ENCODE measurements around the gene CCSER1. TPM values are rescaled to one million over a fixed set of nuclear protein-coding genes. Genes with fewer than 3 reads are reported as not detected.

Gene CCSER1
- total and polyA plus RNA-seq, 4 donors: 0.61 to 23.0 (median 3.8) TPM

DNA sequence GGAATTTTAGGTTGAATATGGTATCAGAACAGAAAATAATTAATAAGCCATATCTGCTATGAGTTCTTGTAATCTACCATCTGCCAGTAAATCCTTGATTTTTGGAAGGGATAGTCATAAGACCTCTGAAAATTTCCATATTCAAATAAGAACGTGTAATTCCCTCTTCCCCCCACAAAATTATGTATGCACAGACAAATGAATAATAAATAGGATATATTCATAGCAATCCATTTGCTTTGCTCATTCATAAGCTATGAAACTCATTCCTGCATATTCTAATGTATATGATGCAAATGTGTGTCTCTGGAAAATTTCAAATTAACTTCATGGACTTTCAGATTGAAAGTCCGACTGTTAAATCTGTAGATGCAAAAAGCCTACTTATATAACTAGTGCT is 1343.5 kb downstream of the CCSER1 start:
- 78 to 79% methylated on average over 2 of the region's 2 CpGs for WGBS, 2 donors
- Histone ChIP-seq H3K9ac (ENCODE audit: insufficient read depth in 1 of 2, low read length in 2 of 2) (no peak overlapping the region), H3K9me3 (ENCODE audit: control insufficient read depth in 4 of 4, insufficient read depth in 3 of 4, low read length in 3 of 4) (no peaks in the 10 kb centered on the region), H3K27ac (ENCODE audit: low read depth in 1 of 2, low read length in 1 of 2) (no peak overlapping the region), H3K4me1 (ENCODE audit: control insufficient read depth in 5 of 5, insufficient read depth in 5 of 5, low read length in 5 of 5) (peaks cover 0 to 2% (median 0%) of the 10 kb centered on the region in 5 donors), H3K4me3 (no peak overlapping the region), H3K36me3 (ENCODE audit: control insufficient read depth in 4 of 4, insufficient read depth in 4 of 4, low read length in 4 of 4) (no peaks in the 10 kb centered on the region), H3K27me3 (ENCODE audit: control insufficient read depth in 3 of 3, insufficient read depth in 3 of 3, low read length in 2 of 3) (no peaks in the 10 kb centered on the region)
- ATAC-seq (ENCODE audit: insufficient read depth, low FRiP score) (no peak), DNase-seq (no peak)
- TF ChIP-seq, protein P1, sequence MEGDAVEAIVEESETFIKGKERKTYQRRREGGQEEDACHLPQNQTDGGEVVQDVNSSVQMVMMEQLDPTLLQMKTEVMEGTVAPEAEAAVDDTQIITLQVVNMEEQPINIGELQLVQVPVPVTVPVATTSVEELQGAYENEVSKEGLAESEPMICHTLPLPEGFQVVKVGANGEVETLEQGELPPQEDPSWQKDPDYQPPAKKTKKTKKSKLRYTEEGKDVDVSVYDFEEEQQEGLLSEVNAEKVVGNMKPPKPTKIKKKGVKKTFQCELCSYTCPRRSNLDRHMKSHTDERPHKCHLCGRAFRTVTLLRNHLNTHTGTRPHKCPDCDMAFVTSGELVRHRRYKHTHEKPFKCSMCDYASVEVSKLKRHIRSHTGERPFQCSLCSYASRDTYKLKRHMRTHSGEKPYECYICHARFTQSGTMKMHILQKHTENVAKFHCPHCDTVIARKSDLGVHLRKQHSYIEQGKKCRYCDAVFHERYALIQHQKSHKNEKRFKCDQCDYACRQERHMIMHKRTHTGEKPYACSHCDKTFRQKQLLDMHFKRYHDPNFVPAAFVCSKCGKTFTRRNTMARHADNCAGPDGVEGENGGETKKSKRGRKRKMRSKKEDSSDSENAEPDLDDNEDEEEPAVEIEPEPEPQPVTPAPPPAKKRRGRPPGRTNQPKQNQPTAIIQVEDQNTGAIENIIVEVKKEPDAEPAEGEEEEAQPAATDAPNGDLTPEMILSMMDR (IDR thresholded peaks at IDR 0.05; ENCODE audit: control extremely low read depth, extremely low read depth): no peak

DNA sequence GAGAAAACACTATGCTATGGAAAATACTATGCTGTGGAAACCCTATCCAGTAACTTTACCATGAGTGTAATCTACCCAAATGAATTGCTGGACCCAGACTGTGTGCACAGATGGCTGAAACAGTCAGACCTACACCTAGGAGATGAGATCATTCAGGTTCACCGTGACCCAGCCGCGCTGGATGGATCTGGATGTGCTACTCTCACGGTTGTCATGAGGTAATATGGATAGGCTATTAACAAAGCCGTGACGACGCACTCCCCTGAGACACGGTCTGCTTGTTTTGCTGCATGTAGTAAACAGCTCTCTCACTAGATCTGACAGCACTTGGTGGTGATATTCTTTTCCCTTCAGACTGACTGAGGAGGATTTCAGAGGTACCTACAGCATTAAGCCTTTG is 1344.1 kb downstream of the CCSER1 start:
- H3K4me1 ChIP-seq (ENCODE audit: control insufficient read depth in 5 of 5, insufficient read depth in 5 of 5, low read length in 5 of 5): peaks cover 0 to 2% (median 0%) of the 10 kb centered on the region in 5 donors
- ATAC-seq (ENCODE audit: insufficient read depth, low FRiP score): no peak
- TF ChIP-seq, protein P1 (IDR thresholded peaks at IDR 0.05; ENCODE audit: control extremely low read depth, extremely low read depth): no peak
- no peaks in the 10 kb centered on the region for H3K9me3 ChIP-seq (ENCODE audit: control insufficient read depth in 4 of 4, insufficient read depth in 3 of 4, low read length in 3 of 4)
- 89 to 91% methylated on average over 8 of the region's 8 CpGs for WGBS, 2 donors
- no peak overlapping the region for H3K4me3 ChIP-seq
- DNase-seq: no peak
- H3K27ac ChIP-seq (ENCODE audit: low read depth in 1 of 2, low read length in 1 of 2): no peak overlapping the region
- H3K36me3 ChIP-seq (ENCODE audit: control insufficient read depth in 4 of 4, insufficient read depth in 4 of 4, low read length in 4 of 4): no peaks in the 10 kb centered on the region
- no peak overlapping the region for H3K9ac ChIP-seq (ENCODE audit: insufficient read depth in 1 of 2, low read length in 2 of 2)
- H3K27me3 ChIP-seq (ENCODE audit: control insufficient read depth in 3 of 3, insufficient read depth in 3 of 3, low read length in 2 of 3): no peaks in the 10 kb centered on the region

DNA sequence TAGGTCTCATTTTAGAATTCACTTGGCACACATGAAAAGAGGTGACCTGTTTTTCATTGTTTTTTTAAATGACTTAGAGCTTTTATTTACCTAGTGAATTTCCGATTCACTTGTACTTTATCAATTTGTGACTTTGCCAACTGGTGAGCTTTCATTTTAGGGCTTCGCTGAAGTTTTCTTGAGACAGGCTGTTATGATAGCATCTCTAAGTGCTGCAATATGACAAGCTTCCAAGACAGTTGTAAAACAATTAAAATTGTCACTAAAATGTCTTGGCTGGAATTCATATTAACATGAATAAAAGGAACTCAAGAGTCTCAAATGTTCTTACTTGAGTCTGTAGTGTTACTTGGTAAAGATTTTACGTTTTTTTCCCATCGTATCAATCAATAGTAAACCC is 1344.9 kb downstream of the CCSER1 start:
- H3K4me1 ChIP-seq (ENCODE audit: control insufficient read depth in 5 of 5, insufficient read depth in 5 of 5, low read length in 5 of 5): peaks cover 0 to 2% (median 0%) of the 10 kb centered on the region in 5 donors
- WGBS, 2 donors: 54 to 67% methylated on average over 4 of the region's 4 CpGs
- TF ChIP-seq, protein P1 (IDR thresholded peaks at IDR 0.05; ENCODE audit: control extremely low read depth, extremely low read depth): no peak
- no peak overlapping the region for H3K27ac ChIP-seq (ENCODE audit: low read depth in 1 of 2, low read length in 1 of 2)
- no peak overlapping the region for H3K9ac ChIP-seq (ENCODE audit: insufficient read depth in 1 of 2, low read length in 2 of 2)
- no peak for DNase-seq
- no peak for ATAC-seq (ENCODE audit: insufficient read depth, low FRiP score)
- no peaks in the 10 kb centered on the region for H3K9me3 ChIP-seq (ENCODE audit: control insufficient read depth in 4 of 4, insufficient read depth in 3 of 4, low read length in 3 of 4)
- no peaks in the 10 kb centered on the region for H3K36me3 ChIP-seq (ENCODE audit: control insufficient read depth in 4 of 4, insufficient read depth in 4 of 4, low read length in 4 of 4)
- H3K27me3 ChIP-seq (ENCODE audit: control insufficient read depth in 3 of 3, insufficient read depth in 3 of 3, low read length in 2 of 3): no peaks in the 10 kb centered on the region
- H3K4me3 ChIP-seq: no peak overlapping the region

DNA sequence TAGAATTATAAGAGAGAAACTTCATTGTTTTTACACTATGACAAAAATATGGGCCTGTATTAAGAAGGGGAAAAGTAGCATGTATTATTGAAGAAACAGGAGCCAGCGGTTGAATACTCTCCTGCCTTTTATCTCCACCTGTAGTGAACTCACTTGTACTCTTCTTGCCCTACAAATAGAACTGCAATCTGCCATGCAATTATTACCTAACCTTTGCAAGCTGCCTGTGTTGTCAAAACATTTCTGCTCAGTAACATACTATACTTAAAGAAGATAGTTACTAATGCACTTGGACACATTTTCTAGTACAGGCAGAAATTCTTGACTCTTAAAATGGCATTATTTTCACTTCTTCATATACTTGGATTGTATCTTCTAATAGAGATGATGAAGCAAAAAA is 1358.2 kb downstream of the CCSER1 start:
- ATAC-seq (ENCODE audit: insufficient read depth, low FRiP score) (no peak), DNase-seq (no peak)
- TF ChIP-seq, protein P1 (IDR thresholded peaks at IDR 0.05; ENCODE audit: control extremely low read depth, extremely low read depth): no peak
- 87 to 91% methylated on average over 1 of the region's 1 CpG for WGBS, 2 donors
- Histone ChIP-seq H3K4me3 (no peak overlapping the region), H3K27me3 (ENCODE audit: control insufficient read depth in 3 of 3, insufficient read depth in 3 of 3, low read length in 2 of 3) (no peaks in the 10 kb centered on the region), H3K4me1 (ENCODE audit: control insufficient read depth in 5 of 5, insufficient read depth in 5 of 5, low read length in 5 of 5) (no peaks in the 10 kb centered on the region), H3K9ac (ENCODE audit: insufficient read depth in 1 of 2, low read length in 2 of 2) (no peak overlapping the region), H3K36me3 (ENCODE audit: control insufficient read depth in 4 of 4, insufficient read depth in 4 of 4, low read length in 4 of 4) (no peaks in the 10 kb centered on the region), H3K27ac (ENCODE audit: low read depth in 1 of 2, low read length in 1 of 2) (no peak overlapping the region), H3K9me3 (ENCODE audit: control insufficient read depth in 4 of 4, insufficient read depth in 3 of 4, low read length in 3 of 4) (no peaks in the 10 kb centered on the region)
